Hematopoietic multipotent progenitor cell treated with erythropoietin and hydrocortisone succinate and interleukin-3 and kit ligand, for 4 days (in vitro differentiated cells): ENCODE data around the gene TLE7.
A peak's percentile ranks its signal among the peaks of the same experiment; 100 is the strongest.

ENCODE experiments used
- DNase-seq: peaks from one replicate; pipeline ENCODE4 v3.0.0-alpha.2; 2015

TLE7 gene

DNA sequence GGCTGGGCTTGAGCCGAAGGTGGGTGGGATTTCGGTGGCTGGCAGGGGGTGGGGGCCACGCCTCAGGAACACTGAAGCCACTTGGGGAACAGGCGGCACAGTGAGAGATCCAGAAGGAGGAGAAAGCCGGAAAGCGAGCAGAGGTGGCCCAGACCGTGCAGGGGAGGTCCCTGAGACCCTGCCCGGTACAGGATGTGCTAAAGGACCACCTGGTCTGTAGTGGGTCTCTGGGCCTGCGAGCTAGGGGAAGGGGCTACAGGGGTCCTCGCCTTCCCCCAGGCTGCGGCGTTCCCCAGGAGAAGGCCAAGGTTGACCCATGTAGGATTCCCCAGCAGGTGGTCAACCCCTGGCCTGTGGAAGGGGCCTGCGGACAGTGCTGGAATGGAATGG is at the start of gene TLE7:
TSS of gene TLE7 (minus strand) at position 4 of the 390 bp plus-strand sequence. CDS start 8,730 bp downstream, outside the sequence.
- DNase-seq = no peak

DNA sequence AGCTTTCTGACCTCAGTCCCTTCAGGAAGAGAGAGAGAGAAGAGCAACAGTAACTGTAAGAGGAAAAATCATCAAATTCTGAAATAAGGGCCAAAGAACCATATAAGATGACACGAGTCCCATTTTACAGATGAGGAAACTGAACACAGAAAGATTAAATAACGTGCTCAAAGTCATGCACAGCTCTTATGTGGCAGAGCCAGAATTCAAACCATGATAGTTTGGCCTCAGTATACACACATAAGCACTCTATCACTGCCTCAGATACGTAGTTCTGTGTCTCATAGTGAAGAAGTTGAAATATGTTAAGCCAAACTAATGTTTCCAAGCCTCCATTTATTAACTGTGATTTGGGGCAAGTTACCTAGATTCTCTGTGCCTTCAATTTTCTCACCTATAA is 49.2 kb upstream of the TLE7 start:
- no peak for DNase-seq

DNA sequence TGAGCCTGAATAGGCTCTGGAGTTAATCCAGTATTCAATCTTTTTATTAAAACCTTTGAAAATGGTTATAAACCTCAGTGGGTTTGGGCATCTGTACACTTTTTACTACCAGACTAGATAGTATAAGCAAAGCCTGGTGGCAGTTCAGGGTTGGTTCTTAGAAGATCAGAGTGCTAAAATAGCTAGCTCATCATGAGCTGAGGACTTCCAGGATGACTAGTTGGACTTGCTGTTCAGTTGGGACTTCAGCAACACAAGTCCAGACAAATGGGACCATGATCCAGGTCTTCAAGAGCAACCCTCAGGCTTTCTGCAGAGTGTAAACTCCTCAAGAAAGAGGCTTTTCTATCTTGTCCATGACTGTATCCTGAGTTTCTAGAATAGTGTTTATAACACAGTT is 48.5 kb upstream of the TLE7 start:
- DNase-seq = no peak

DNA sequence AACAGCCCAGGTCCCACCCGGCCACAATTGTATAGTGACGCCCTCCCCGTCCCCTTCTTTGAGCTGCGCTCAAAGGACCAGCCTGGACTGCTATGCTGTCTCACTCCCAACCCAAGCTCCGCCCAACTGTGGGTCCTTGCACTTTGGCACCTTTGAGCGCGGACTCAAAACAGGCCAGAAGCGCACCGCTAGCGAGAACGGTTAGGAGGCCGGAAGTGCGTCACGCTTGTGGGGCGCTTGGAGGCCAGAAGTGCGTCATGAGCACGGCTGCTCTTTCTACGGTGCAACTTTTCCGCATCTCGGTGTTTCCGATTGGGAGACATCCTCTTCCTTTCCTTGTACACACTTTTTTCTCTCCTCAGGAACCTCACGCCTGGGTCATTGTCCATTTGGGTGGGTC is 47.3 kb upstream of the TLE7 start, which contains the start of gene ZNF19:
TSS of gene ZNF19 (minus strand) at position 203 of the 400 bp plus-strand sequence. CDS start 7,210 bp downstream, outside the sequence.
- DNase-seq = no peak

DNA sequence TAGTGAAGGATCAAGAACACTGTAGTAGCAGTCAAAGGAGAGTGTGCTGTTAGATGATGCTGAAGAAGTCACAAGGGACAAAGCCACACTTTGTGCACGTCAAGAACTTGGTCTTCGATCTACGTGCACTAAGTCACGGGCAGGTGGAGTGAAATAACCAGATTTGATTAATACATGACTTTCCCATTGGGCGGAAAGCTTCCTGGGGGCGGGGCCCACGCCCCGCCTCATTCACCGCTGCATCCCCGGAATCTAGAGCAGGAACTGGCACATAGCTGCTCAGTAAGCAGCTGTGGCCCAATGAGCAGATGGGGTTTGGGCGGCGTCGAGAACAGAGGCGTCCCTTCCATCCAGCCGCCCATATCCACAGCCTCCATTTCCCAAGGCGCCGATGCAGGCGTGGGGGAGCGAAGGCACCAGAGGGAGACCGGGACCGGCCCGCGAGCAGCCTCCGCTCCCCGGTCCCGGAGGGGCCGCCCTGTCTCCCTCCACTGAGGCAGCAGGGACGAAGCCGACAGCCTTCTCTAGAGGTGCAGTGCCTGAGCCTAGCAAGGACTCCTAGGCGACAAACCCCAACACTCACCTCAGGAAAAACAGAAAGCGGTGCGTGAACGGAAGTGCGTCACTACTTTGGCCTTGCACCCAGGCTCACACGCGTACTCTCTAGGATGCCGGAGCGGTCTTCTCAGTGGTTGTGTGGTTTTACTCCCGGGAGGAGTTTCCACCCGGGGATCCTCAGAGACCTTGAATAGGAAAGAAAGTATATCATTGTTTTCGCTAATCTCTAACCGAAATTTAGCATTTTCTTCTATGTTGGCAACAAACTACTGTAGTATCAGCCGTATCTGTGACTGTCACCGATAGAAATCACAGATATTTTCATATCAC is 42.4 kb upstream of the TLE7 start:
- peak; percentile 94 for DNase-seq

DNA sequence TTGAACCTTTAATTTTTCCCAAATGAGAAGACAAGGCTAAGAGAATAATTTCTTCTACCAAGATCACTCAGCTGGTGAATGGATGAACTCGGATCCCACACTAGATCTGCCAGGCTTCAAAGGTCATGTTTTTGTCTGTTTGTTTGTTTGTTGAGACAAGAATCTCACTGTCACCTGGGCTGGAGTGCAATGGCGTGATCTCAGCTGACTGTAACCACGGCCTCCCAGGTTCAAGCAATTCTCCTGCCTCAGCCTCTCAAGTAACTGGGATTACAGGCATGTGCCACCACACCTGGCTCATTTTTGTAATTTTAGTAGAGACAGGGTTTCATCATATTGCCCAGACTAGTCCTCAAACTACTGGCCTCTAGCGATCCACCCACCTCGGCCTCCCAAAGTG is 40.7 kb upstream of the TLE7 start:
- no peak for DNase-seq

DNA sequence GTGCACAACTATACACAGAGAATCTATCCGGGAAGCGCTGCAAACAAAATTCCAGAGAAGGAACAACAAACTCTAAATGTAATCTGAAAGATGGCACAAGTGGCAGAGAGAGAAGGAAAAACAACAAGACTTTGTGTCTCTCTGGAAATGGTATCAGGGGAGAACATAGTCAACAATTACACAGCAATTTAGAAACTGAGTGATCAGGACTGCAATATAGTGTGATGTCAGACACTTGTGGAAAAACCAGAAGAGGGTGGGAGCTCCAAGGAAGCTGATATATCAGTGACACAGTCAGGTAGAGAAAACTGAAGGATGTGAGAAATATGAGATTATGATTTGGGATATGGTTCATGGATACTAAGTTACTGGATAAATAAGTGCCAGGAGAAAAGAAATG is 39.1 kb upstream of the TLE7 start:
- no peak for DNase-seq

DNA sequence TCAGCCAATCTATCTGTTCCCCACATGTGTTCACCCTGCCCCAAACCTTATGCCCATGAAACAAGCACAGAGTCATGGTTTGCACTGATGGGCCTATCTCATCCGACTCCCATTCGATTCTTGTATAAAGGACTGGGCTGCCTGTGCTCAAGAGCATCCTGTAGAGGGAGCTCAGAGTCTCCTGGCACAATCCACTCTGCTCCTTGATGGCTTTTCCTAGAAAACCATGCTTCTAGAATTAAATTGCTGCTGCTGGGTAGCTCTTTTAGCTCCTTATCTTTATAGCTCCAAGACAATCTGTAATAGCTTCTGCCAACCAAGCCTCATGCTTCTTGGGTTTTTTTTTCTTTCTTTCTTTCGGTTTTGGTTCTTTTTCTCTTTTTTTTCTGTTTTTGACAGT is 37.6 kb upstream of the TLE7 start:
- peak; percentile 83 for DNase-seq

DNA sequence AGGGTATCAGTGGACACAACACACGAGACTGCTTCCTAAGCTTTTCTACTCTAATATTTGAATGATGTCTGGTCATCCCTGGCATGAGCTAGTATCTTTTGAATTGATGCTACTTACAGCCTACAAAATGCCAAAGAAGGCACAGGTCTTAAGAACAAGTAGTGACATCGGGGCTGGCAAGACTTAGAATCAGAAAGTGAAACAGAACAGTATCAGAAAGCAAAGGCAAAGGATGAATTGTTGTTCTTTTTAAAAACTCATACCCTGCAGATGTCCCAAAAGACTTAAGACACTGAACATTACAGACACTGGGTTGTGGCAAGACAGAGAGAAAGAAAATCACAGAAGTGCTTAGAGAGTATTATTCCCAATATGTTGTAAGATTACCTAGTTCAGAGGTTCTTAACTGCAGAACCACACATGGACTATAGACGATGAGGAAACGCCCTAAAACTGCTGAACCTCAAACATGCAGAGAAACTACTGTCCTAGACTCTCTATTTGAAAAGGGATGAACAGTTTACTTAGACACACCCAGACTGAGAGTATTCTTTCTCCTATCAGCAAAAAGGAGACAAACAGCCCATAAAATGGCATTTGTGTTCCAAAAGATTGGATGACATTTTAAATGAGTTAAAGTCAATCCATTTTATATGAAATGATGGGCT is 34.7 kb upstream of the TLE7 start:
- DNase-seq = no peak

DNA sequence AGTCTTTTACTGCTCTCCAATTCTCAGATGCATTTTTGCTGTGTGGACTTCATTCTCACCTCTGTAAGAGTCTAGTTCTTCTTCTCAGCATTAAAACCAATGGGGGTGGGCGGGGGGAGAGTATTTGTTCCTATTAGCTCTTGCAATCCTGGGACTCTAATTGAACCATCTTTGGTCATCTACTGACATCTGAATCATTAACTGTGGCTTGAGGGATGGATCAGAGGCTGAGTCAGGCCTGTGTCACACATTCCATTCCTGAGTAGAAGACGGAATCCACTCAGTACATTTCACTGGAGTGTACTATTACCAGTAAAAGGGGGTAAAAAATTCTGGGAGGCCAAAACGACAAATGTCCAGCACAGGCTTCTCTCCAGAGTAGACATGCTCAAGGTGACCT is 33.0 kb upstream of the TLE7 start:
- DNase-seq = no peak

DNA sequence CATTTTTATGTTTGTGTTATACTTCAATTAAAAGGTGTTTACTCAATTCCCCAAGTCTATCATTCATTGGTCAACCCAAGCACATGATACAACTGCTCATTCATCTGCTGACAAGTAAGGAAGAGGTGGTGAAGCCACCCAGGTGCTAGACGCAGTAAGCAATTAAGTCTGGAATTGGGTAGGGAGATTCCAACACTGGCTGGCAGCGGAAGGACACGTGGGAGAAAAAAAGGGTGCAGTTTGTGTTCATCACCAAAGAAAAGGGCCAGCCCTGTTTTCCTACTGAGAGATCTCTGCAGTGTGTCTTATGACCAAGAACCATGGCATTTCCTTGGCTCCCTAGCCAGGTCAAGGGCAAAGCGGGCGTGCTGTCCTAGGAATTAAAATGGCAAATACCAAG is 32.0 kb upstream of the TLE7 start:
- no peak for DNase-seq

DNA sequence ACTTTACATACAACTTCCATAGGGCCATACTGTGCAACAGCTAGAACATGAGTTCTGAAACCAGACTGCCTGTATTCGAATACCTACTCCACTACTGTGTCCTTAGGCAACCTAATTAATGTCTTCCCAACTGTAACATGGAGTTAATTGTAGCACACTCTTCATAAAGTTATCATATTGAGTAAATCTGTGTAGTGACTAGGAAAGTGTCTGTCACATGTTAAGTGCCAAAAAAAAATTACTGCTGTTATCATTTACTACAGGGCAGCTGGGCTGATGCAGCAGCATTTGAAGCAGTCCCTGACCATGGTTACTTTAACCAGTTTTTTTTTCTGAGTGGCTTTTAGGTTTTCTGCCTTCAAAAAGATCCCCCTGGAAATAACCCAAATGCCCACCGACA is 31.1 kb upstream of the TLE7 start:
- no peak for DNase-seq

DNA sequence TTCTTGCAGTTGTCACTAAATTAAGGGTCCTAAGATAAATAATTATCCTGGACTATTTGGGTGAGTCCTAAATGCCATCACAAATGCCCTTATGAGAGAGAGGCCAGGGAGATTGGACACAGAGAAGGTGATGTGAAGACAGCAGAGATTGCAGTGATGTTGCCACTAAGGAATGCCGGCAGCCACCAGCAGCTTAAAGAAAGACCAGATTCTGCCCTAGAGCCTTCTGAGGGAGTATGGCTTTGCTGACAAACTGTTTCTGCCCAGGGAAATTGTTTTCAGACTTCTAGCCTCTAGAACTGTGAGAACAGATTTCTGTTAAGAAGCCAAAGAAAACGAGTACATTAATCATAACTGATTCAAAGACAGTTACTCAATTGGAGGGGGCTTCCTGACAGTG is 30.2 kb upstream of the TLE7 start:
- DNase-seq = no peak

DNA sequence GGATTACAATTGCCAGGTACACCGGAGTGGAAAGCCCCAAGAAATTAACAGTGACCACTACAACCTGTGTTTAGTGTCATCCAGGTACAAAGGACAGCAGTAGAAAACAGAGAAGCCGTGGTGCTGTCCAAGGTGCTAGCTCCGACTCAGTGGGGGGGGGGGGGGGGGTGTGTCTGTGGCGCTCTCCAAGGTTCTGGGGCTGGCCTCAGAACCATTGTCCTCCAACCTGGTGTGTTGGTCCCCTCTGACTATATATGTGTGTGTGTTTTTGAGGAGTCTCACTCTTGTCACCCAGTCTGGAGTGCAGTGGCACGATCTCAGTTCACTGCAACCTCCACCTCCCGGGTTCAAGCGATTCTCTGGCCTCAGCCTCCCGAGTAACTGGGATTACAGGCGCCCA is 26.0 kb upstream of the TLE7 start:
- DNase-seq = peak; percentile 76

DNA sequence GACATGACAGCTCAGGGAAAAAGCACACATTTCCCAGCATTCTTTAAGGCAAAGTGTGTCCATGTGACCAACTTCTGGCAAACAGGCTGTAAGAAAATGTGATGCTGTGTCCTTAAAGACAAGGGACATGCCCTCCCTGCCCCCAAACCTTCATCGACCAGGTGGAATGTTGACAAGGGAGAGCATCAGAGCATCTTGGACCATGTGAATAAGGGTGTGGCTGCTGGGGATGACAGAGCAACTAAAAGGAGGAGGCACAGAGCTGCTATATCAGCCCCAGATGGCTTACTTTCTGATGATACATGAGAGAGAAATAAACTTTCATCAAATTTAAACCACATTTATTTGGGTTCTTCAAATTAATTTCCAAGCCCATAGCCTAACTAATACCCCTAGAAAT is 22.4 kb upstream of the TLE7 start:
- no peak for DNase-seq

DNA sequence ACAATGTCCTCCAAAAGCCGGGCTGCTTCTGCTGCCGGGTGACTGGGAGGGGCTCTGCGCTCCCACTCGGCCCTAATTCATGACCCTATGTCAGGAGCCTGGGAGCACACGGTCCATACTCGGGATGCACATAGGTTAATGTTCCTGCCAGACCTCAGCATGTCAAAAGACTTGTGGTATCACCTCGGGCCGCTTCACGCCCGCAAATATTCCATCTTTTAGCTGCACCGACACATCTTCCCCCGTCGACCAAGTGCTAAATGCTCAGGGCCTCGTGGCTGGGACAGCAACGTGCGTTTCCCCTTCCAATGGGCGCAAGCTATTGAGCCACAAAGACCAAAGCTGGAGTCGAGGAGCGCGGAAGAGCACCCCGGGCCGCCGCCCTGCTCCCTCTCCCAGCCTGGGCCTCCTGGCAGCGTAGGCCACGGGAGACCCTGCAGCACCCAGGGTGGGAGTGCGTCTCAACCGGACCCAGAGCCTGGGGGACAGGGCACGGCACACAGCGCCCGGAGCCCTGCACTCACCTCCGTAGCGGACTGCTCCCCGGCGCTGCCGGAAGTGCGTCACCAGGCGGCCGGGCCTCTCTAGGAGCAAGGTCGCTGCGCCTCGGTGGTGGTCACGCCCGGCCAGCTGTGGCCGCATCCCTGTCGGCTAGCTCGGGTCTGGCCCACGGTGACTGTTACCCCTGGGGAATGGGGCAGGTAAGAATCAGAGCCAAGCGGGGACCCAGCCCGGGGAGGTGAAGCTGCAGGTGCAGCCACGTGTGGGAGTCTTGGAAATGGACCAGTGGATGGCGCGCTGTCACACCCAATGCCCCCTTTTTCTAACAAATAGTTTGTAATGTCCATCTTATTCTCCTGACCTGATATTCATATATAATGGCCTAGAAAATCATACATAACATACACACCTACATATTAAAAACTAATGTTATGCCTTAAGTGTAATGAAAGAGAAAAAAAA is 20.1 kb upstream of the TLE7 start, which contains the start of gene ZNF23:
TSS of gene ZNF23 (minus strand) at position 562 of the 963 bp plus-strand sequence. CDS start 5,451 bp downstream, outside the sequence.
- DNase-seq = peak; percentile 89

DNA sequence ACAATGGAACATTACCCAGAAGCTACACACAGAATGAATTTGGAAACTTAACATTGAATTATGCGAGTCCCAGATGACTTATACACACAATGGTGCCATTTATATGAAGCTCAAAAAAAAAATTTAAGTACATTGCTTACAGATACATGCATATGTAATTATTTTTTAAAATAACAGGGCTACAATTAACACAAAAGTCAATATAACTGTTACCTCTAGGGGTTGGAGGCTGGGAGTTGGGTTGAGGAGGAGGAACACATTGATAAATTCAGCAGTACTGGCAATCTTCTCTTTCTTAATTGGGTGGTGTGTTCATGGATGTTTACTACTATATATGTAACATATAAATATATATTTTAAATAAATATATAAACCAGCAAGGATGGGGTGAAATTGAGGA is 19.1 kb upstream of the TLE7 start:
- peak; percentile 42 for DNase-seq

DNA sequence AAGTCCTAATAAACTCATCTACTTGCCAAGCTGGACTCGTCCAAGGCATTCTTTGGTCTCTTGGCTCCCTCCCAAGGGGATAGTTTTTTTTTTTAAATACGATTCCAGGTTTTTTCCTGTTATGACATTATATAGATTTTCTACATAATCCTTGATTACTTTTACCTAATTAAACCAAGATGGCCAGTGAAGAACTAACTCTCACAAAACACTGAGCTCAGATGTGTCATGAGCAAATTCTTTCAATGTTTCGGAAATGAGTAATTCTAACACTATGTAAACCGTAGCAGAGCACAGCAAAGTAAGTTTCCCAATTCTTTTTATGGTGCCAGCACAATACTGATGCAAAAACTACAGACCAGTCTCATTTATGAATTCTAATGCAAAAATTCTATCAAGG is 18.4 kb upstream of the TLE7 start:
- DNase-seq = no peak

DNA sequence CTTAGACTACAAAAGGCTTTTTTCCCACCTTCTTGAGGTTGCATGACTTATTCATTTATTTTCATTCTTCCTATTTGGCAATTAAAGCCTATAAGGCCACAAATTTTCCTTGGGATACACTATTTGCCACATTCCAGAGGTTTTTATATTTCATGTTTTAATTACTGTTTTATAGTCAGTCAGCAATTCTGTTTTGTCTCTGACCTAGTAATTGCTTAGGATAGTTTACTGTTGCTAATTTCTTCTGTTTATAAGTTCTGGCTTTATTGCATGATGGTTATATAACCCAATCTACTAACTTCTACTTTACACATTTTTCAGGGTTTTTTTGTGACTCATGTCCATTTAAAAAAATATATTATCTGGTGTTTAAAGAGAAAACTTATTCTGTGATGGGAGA is 17.7 kb upstream of the TLE7 start:
- DNase-seq = no peak

DNA sequence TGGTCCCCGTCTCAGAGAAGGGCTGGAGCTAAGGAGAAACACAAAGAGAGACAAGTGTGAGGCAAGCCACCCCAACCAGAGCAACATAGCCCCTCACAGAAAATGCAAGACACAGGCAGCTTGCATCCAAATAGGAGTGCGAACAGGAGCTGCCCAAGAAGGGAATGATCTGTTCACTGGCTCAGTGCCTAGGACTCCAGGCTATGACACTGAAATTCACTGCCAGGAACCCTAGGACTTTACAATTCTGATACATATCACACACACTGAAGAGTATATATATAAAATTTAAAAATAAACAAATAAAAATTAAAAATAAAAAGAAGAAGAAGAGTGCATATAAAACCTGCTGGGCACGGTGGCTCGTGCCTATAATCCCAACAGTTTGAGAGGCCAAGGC is 14.9 kb upstream of the TLE7 start:
- DNase-seq = no peak

DNA sequence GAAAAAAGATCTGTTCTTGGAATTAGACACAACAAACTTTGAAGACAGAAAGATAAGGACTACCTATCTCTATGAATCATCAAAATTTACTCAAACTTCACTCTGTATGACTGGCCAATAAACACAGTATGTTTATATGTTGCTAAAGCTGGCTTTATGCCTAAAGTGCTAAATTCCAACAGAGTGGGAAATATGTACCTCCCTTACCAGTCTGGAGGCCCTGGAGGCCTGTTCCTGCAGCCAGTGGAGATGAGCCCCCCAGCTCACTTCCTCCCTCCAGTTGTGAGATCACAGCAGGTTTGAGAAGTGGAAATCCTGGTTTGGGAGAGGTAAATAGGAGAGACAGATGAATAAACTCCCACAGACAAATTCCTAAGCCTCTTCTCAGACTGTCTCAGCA is 11.2 kb upstream of the TLE7 start:
- no peak for DNase-seq

DNA sequence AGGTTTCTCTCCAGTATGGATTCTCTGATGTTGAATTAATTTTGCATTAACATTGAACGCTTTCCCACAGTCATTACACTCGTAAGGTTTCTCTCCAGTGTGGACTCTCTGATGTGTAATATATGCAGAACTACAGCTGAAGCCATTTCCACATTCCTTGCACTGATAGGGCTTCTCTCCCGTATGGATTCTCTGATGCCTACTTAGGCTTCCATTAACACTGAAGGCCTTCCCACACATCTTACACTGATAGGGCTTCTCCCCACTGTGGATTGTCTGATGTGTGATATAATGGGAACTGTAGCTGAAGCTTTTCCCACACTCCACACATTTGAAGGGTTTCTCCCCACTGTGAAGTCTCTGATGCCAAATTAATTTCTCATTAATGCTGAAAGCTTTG is 7.2 kb upstream of the TLE7 start:
- DNase-seq = no peak

DNA sequence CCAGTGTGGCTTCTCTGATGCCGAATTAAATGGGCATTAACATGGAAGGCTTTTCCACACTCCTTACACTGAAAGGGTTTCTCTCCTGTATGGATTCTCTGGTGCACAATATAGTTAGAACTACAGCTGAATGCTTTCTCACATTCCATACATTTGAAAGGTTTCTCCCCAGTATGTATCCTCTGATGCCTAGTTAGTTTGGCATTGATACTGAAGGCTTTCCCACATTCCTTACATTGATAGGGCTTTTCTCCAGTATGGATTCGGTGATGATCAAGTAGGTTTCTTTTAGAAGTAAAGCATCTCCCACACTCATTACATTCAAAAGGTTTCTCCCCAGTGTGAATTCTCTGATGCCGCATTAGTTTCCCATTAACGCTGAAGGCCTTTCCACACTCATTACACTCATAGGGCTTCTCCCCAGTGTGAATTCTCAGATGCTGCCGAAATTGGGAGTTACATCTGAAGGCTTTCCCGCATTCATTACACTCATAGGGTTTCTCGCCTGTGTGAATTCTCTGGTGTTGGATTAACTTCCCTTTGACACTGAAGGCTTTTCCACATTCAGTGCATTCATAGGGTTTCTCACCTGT is 6.5 kb upstream of the TLE7 start:
- DNase-seq = no peak
